Measurements from ENCODE around the gene DNAJB5.

The DNAJB5 gene

DNA sequence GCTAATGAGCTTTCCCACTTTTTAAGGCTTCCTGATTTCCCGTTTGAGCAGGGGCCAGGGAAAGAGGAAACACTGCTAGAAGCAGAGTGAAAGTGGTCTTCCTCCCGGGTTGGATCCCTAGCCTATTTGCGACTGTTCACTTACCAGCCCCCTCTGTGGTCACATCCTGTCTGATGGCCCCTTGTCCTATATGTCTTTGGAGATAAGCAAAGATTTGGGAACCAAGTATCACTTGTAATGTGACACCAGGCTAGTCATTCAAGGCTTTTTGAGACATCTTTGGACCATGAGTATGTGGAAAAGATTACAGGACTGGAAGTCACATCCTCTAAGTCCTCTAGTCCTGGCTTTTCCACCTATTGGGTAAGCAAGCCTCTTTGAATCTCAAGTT is 6.1 kb downstream of the DNAJB5 start:
- TF ChIP-seq, protein P1, sequence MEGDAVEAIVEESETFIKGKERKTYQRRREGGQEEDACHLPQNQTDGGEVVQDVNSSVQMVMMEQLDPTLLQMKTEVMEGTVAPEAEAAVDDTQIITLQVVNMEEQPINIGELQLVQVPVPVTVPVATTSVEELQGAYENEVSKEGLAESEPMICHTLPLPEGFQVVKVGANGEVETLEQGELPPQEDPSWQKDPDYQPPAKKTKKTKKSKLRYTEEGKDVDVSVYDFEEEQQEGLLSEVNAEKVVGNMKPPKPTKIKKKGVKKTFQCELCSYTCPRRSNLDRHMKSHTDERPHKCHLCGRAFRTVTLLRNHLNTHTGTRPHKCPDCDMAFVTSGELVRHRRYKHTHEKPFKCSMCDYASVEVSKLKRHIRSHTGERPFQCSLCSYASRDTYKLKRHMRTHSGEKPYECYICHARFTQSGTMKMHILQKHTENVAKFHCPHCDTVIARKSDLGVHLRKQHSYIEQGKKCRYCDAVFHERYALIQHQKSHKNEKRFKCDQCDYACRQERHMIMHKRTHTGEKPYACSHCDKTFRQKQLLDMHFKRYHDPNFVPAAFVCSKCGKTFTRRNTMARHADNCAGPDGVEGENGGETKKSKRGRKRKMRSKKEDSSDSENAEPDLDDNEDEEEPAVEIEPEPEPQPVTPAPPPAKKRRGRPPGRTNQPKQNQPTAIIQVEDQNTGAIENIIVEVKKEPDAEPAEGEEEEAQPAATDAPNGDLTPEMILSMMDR (IDR thresholded peaks at IDR 0.05) = no peak
- DNase-seq (ENCODE audit: low spot score) = no peak
- Histone ChIP-seq H3K27ac (peak overlapping the region; percentile 97 to 99), H3K4me3 (no peak overlapping the region)

- H3K27ac ChIP-seq = peak overlapping the region; percentile 97 to 99
- TF ChIP-seq, protein P1 (IDR thresholded peaks at IDR 0.05) = no peak
- no peak overlapping the region for H3K4me3 ChIP-seq
- peak; percentile 66 for DNase-seq (ENCODE audit: low spot score)
These were observed 6.8 kb downstream of the DNAJB5 start for GRCh38 chr9:34996181-34996904.

- H3K4me3 ChIP-seq = no peak overlapping the region
- H3K27ac ChIP-seq = peak overlapping the region in 1 of 2 donors; percentile 99
- peak; percentile 61 for DNase-seq (ENCODE audit: low spot score)
- TF ChIP-seq, protein P1 (IDR thresholded peaks at IDR 0.05) = no peak
These were observed 7.3 kb downstream of the DNAJB5 start for GRCh38 chr9:34996905-34997279.

DNA sequence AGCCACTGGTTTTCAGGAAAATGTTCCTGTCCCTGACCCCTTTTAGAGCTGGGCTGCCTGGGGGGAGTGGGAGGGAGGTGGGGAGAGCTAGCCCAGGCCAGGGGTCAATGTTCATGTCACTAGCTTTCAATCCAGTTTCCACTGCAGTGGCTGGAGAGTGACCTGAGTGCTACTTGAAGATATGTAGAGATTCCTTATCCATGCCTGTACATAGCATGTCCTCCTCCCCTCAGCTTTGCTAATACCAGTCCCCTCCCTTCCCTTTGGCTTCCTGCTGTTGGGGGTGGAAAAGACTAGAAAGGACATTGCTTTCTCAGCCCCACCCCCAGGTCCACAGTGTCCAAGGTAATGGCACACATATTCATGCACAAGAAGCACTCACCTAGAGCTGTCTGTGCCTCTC is 7.8 kb downstream of the DNAJB5 start:
- peak overlapping the region; percentile 2 to 19 for H3K27ac ChIP-seq
- no peak for DNase-seq (ENCODE audit: low spot score)
- TF ChIP-seq, protein P1 (IDR thresholded peaks at IDR 0.05) = no peak
- no peak overlapping the region for H3K4me3 ChIP-seq

- DNase-seq (ENCODE audit: low spot score) = no peak
- H3K4me3 ChIP-seq = no peak overlapping the region
- H3K27ac ChIP-seq = peak overlapping the region in 1 of 2 donors; percentile 19
- TF ChIP-seq, protein P1 (IDR thresholded peaks at IDR 0.05) = no peak
These were observed 8.7 kb downstream of the DNAJB5 start for GRCh38 chr9:34998266-34998665.

DNA sequence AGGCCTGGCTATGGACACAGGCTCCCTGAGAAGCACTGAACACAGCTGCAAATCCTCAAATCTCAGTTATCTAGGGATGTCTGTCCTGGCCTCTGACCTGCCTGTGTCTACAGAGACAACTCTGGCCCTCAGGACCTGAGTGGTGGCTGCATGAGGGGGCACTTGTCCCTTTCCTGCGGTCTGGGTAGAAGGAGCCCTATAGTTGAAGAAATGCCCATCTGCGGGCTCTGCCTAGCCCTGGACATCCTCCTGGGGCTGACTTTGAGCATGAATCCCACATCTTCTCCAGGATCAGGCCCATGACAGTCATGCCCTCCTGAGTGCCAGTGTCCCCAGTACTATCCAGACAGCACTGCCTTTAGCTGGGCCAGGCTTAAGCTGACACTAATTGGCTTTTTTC is 10.0 kb downstream of the DNAJB5 start:
- no peak overlapping the region for H3K4me3 ChIP-seq
- no peak for DNase-seq (ENCODE audit: low spot score)
- TF ChIP-seq, protein P1 (IDR thresholded peaks at IDR 0.05) = no peak
- H3K27ac ChIP-seq = no peak overlapping the region
